Lung (tissue), 12 donors: ENCODE results near the gene LRGUK. TPM values are rescaled to one million over a fixed set of nuclear protein-coding genes. Genes with fewer than 3 reads are reported as not detected.

Experiments used
- ATAC-seq: fragments of 200-7000 bp; cut with Tn5 transposase; one replicate; pipeline ENCODE4 v1.9.1; 2020; ENCODE audit warnings: moderate number of reproducible peaks; ENCODE audit not compliant: insufficient read depth, low FRiP score
- DNase-seq, 3 donors: peaks; one replicate each; pipeline ENCODE4 v3.0.0-alpha.2; 2013 to 2017
- H3K27ac ChIP-seq, 2 donors: one replicate each; pipeline ENCODE4 v1.5.1; 2013; ENCODE audit warnings: mild to moderate bottlenecking in 2 of 2, moderate library complexity in 2 of 2, control low read depth in 1 of 2, inconsistent platforms in 1 of 2, low read depth in 1 of 2, low read length in 1 of 2
- H3K27me3 ChIP-seq, 3 donors: one replicate each; pipeline ENCODE4 v1.5.1; 2013; ENCODE audit warnings: low read length in 2 of 3; ENCODE audit not compliant: control insufficient read depth in 3 of 3, insufficient read depth in 3 of 3
- H3K36me3 ChIP-seq, 4 donors: one replicate each; pipeline ENCODE4 v1.5.1; 2013; ENCODE audit warnings: low read length in 4 of 4, mild to moderate bottlenecking in 1 of 4, moderate library complexity in 1 of 4; ENCODE audit not compliant: control insufficient read depth in 4 of 4, insufficient read depth in 4 of 4
- H3K4me1 ChIP-seq, 5 donors: one replicate each; pipeline ENCODE4 v1.5.1; 2013; ENCODE audit warnings: low read length in 5 of 5, mild to moderate bottlenecking in 2 of 5, moderate library complexity in 1 of 5; ENCODE audit not compliant: control insufficient read depth in 5 of 5, insufficient read depth in 5 of 5
- H3K4me3 ChIP-seq: one replicate; pipeline ENCODE4 v1.5.1; 2013; ENCODE audit warnings: mild to moderate bottlenecking, control low read depth, moderate library complexity
- H3K9ac ChIP-seq, 2 donors: one replicate each; pipeline ENCODE4 v1.5.1; 2013; ENCODE audit warnings: low read length in 2 of 2, control low read depth in 1 of 2; ENCODE audit not compliant: insufficient read depth in 1 of 2
- H3K9me3 ChIP-seq, 4 donors: one replicate each; pipeline ENCODE4 v1.5.1; 2013; ENCODE audit warnings: low read length in 3 of 4, mild to moderate bottlenecking in 1 of 4, moderate library complexity in 1 of 4; ENCODE audit not compliant: control insufficient read depth in 4 of 4, insufficient read depth in 3 of 4
- WGBS, 2 donors: extraction: QIAGEN DNeasy Blood & Tissue Kit; methylation state at CpG; one replicate each; pipeline ENCODE4 v1.1.7; 2013; 5-methylcytosine and 5-hydroxymethylcytosine counted together
- polyA plus RNA-seq, 2 donors: library from polyadenylated mRNA; stranded (reverse); fragments of 200-250 nt; gene quantifications; one replicate each; pipeline ENCODE4 v1.2.1, GENCODE V29; 2013
- total RNA-seq, 2 donors: library from RNA; depleted of rRNA in 1 of 2; stranded (reverse); fragments of >200 nt in 1 of 2; gene quantifications; one replicate each; pipeline ENCODE4 v1.2.1, GENCODE V29; 2014 to 2021
- TF ChIP-seq, protein P1 (sequence below): IDR thresholded peaks from 2 replicates; pipeline ENCODE4 v1.5.1; 2012; ENCODE audit warnings: mild to moderate bottlenecking; ENCODE audit errors: control extremely low read depth, extremely low read depth
- donor health status: control.
- donor health status: control.
- donor health status: Bipolar disorder and iron deficiency.
- donor health status: healthy.
- donor health status: DM: yes; HTN: yes; CAD: no.

The LRGUK gene
- total and polyA plus RNA-seq, 4 donors, result 0.55 to 10.4 (median 2.5) TPM

DNA sequence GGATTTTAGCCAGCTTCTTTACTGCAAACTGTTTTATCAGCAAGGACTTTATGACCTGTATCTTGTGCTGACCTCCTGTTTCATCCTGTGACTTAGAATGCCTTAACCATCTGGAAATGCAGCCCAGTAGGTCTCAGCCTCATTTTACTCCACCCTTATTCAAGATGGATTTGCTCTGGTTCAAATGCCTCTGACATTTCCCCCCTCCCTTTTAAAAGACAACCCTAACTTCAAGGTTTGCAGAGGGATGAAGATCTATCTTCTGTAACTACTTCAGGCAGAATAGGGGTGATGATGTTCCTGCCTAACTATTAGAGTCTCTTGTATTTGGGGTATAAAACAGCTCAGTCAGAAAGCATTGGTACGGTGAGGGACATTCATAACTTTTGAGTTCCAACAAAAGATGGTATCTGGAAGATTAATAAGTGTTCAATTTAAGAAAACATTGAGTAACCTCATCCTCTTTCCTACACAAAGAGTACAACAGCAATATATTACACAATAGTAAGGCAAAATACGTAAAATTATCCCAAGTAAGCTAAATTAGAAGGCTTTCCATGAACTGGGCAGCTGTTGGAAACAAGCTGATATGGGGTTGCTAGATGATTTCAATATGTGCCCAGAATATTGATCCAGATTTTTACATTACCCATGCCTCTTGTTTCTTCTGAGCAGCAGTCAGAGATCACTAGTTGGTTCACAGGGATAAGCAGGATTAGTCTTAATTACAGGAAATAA lies 40.0 kb upstream of the LRGUK start:
- Histone ChIP-seq H3K36me3 (no peaks in the 10 kb centered on the region), H3K4me1 (no peaks in the 10 kb centered on the region), H3K4me3 (no peak overlapping the region), H3K27me3 (no peaks in the 10 kb centered on the region), H3K9ac (no peak overlapping the region), H3K27ac (no peak overlapping the region), H3K9me3 (peaks cover 0 to 18% (median 0%) of the 10 kb centered on the region in 4 donors)
- DNase-seq (no peak), ATAC-seq (no peak)
- 89 to 92% methylated on average over 2 of the region's 2 CpGs for WGBS, 2 donors
- TF ChIP-seq, protein P1, sequence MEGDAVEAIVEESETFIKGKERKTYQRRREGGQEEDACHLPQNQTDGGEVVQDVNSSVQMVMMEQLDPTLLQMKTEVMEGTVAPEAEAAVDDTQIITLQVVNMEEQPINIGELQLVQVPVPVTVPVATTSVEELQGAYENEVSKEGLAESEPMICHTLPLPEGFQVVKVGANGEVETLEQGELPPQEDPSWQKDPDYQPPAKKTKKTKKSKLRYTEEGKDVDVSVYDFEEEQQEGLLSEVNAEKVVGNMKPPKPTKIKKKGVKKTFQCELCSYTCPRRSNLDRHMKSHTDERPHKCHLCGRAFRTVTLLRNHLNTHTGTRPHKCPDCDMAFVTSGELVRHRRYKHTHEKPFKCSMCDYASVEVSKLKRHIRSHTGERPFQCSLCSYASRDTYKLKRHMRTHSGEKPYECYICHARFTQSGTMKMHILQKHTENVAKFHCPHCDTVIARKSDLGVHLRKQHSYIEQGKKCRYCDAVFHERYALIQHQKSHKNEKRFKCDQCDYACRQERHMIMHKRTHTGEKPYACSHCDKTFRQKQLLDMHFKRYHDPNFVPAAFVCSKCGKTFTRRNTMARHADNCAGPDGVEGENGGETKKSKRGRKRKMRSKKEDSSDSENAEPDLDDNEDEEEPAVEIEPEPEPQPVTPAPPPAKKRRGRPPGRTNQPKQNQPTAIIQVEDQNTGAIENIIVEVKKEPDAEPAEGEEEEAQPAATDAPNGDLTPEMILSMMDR, result no peak

DNA sequence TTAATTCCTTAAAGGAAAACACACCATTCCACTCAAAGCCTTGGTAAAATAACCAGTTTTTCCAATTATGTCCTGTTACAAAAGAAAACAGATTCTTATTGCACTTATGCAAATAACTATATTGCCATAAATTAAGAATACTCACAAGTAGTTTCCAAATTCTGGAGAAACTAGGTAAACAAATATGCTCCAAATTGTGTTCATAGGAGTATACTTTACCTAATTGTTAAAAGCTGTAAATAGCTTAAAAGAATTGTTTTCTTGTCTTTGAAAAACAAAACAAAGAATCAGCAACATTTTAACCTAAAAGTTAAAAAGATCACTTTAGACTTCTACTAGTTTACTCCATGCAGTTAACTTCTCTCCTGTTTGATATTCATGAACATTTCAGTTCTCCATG lies 38.9 kb upstream of the LRGUK start:
- Histone ChIP-seq H3K4me1 (no peaks in the 10 kb centered on the region), H3K9ac (no peak overlapping the region), H3K27me3 (no peaks in the 10 kb centered on the region), H3K4me3 (no peak overlapping the region), H3K9me3 (peaks cover 0 to 18% (median 0%) of the 10 kb centered on the region in 4 donors), H3K36me3 (no peaks in the 10 kb centered on the region), H3K27ac (no peak overlapping the region)
- TF ChIP-seq, protein P1, result no peak
- no peak for DNase-seq
- ATAC-seq, result no peak

DNA sequence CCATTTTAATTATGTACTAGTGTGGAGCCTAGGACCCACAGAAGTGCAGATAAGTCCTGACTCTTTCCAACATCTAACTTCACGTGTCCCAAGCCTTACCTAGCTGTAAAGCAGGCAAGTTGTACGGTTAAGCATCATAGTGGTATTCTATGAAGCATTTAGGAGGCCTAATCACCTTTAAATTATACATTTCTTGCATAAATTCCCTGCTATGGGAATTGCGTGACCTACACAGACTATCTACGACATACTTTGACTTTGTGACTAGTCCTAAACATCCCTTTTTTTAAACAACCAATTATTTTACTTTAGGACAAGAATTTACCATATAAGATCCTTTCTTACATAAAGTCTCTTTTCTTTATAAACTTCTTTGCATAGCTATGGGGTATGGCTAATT lies 37.7 kb upstream of the LRGUK start:
- DNase-seq (peak in 1 of 3 donors; percentile 10), ATAC-seq (no peak)
- H3K36me3 ChIP-seq, result no peaks in the 10 kb centered on the region
- no peaks in the 10 kb centered on the region for H3K27me3 ChIP-seq
- H3K27ac ChIP-seq, result no peak overlapping the region
- H3K9me3 ChIP-seq, result peaks cover 0 to 18% (median 0%) of the 10 kb centered on the region in 4 donors
- TF ChIP-seq, protein P1, result no peak
- no peaks in the 10 kb centered on the region for H3K4me1 ChIP-seq
- H3K4me3 ChIP-seq, result no peak overlapping the region
- WGBS, 2 donors, result 84 to 87% methylated on average over 4 of the region's 4 CpGs
- H3K9ac ChIP-seq, result no peak overlapping the region

DNA sequence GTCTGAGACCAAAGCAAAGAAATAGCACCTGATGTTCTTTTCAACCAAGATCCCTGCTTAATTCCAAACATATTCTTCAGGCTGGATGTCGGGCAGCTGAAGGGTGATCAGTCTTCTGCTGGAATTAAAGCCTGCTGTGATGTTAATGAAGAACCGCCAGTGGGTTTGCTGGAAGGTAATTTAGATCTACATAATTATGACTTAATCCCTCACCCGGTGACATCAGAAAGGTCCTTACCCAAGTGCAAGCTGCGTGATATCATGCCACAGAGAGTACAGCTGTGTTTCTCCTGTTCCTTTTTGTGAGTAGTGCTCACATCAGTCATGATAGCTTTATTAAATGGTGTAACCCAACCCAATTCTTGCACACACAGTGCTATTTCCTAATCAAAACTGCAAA lies 29.1 kb upstream of the LRGUK start:
- TF ChIP-seq, protein P1, result no peak
- no peak for DNase-seq
- H3K9ac ChIP-seq, result no peak overlapping the region
- H3K36me3 ChIP-seq, result no peaks in the 10 kb centered on the region
- H3K4me1 ChIP-seq, result no peaks in the 10 kb centered on the region
- WGBS, 2 donors, result 84 to 85% methylated on average over 4 of the region's 4 CpGs
- H3K9me3 ChIP-seq, result peaks cover 0 to 4% (median 0%) of the 10 kb centered on the region in 4 donors
- no peak overlapping the region for H3K27ac ChIP-seq
- no peak overlapping the region for H3K4me3 ChIP-seq
- no peaks in the 10 kb centered on the region for H3K27me3 ChIP-seq
- no peak for ATAC-seq
